ENCODE results near the gene ATP2C1. TPM values are rescaled to one million over a fixed set of nuclear protein-coding genes. Genes with fewer than 3 reads are reported as not detected.

Gene ATP2C1
- total and polyA plus RNA-seq, 9 of the 15 experiments (the other 6 are each of a cell fraction or from before 2014, with no cell fraction given): 10.0 to 53.5 (median 27.9) TPM

DNA sequence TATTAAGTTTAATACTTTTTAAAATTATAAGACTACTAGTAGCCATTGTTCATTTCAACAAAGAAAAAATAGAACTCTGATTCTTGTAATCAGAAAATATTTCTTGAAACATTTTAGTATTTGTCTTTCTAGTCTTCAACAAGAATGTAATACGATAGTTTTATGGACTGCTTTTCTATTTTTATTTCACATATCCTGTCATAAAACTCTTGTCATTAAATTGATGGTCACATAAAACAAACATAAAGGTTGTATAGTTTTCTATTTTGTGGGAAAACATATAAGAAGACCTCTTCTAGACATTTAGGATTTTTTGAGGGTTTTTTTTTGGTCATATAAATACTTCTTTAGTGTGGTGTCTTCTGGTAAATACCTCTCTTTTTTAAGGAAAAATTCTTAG lies 62.4 kb downstream of the ATP2C1 start (continued):
- TF ChIP-seq, protein P1, sequence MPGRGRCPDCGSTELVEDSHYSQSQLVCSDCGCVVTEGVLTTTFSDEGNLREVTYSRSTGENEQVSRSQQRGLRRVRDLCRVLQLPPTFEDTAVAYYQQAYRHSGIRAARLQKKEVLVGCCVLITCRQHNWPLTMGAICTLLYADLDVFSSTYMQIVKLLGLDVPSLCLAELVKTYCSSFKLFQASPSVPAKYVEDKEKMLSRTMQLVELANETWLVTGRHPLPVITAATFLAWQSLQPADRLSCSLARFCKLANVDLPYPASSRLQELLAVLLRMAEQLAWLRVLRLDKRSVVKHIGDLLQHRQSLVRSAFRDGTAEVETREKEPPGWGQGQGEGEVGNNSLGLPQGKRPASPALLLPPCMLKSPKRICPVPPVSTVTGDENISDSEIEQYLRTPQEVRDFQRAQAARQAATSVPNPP (IDR thresholded peaks at IDR 0.05; ENCODE audit: borderline replicate concordance, insufficient read depth, insufficient read length): no peak
- no peak for TF ChIP-seq ZBED1 (IDR thresholded peaks at IDR 0.05)

DNA sequence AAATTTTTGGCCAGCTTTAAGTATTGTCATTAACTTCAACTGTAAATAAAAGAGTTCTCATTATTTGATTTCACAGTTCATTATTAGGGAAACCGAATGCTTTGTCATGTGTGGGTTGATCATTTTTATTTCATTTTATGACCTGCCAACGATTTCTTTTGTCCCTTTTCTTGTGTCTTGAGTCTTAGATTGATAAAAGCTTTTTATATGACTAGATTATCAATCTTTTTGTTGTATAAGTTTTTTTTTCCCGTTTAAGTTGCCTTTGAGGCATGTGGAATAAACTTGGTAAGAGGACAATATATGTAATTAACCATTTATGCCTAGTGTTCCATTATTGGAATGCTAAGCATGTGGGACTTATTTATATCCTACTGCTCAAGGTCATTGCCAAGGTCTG lies 62.8 kb downstream of the ATP2C1 start:
- intact Hi-C loops (cut with micrococcal nuclease): no loop called here
- DNase-seq (ENCODE audit: extremely low read depth in 1 of 4, low spot score in 3 of 4) (no peak), ATAC-seq (no peak), FAIRE-seq (no peak)
- H3K9me1 ChIP-seq (ENCODE audit: control insufficient read depth, insufficient read depth, low read length): no peaks in the 10 kb centered on the region
- no peak overlapping the region for H2AFZ ChIP-seq (ENCODE audit: low read depth, low read length)
- H3K9ac ChIP-seq (ENCODE audit: insufficient read depth in 1 of 2, low read depth in 2 of 2, low read length in 2 of 2): no peak overlapping the region
- H3K36me3 ChIP-seq (ENCODE audit: control insufficient read depth, insufficient read depth, low read length): peaks cover 62% of the 10 kb centered on the region
- no peaks in the 10 kb centered on the region for H3K9me3 ChIP-seq (replicated peaks; ENCODE audit: control insufficient read depth, insufficient read depth, low read depth, low read length)
- H3K79me2 ChIP-seq (ENCODE audit: control insufficient read depth, insufficient read depth, low read length): no peaks in the 10 kb centered on the region
- in situ Hi-C loops (cut with MboI): no loop called here
- H3K4me1 ChIP-seq (replicated peaks in 1 of 2; ENCODE audit: control insufficient read depth in 2 of 2, insufficient read depth in 2 of 2, low read length in 2 of 2): no peaks in the 10 kb centered on the region
- no peak overlapping the region for H3K4me3 ChIP-seq
- POLR2A ChIA-PET: no interaction called here
- CTCF ChIA-PET (ENCODE audit: low intra/inter-chr PET ratio): no interaction called here
- 61% methylated on average over 3 of the region's 3 CpGs for WGBS (ENCODE audit: insufficient coverage, low coverage, missing lambda C conversion rate)
- BruUV-seq (replicated peaks): no TSS peak
- no peaks in the 10 kb centered on the region for H3K27me3 ChIP-seq (ENCODE audit: control insufficient read depth in 2 of 2, insufficient read depth in 2 of 2, low read length in 2 of 2)
- TF ChIP-seq SMAD2 (IDR thresholded peaks at IDR 0.05; ENCODE audit: low read depth, low read length) (no peak), EP300 (IDR thresholded peaks at IDR 0.05; ENCODE audit: low read length) (no peak), EWSR1 (IDR thresholded peaks at IDR 0.05; ENCODE audit: borderline replicate concordance, low read depth, partially characterized antibody) (no peak), ZNF551 (CRISPR knock-in tag; IDR thresholded peaks at IDR 0.05) (no peak), BRF1 (IDR thresholded peaks at IDR 0.05; ENCODE audit: borderline replicate concordance, extremely low read depth, insufficient read length) (no peak), POU5F1 (IDR thresholded peaks at IDR 0.05; ENCODE audit: borderline replicate concordance, low read depth, low read length, partially characterized antibody) (no peak), MEF2A (IDR thresholded peaks at IDR 0.05; ENCODE audit: control insufficient read depth, low read depth, low read length) (no peak), ZNF12 (CRISPR knock-in tag; IDR thresholded peaks at IDR 0.05) (no peak), HCFC1 (IDR thresholded peaks at IDR 0.05; ENCODE audit: low read depth, low read length) (no peak), MTA3 (IDR thresholded peaks at IDR 0.05; ENCODE audit: borderline replicate concordance) (no peak)
- TF ChIP-seq, protein P2, sequence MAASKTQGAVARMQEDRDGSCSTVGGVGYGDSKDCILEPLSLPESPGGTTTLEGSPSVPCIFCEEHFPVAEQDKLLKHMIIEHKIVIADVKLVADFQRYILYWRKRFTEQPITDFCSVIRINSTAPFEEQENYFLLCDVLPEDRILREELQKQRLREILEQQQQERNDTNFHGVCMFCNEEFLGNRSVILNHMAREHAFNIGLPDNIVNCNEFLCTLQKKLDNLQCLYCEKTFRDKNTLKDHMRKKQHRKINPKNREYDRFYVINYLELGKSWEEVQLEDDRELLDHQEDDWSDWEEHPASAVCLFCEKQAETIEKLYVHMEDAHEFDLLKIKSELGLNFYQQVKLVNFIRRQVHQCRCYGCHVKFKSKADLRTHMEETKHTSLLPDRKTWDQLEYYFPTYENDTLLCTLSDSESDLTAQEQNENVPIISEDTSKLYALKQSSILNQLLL (CRISPR knock-in tag; IDR thresholded peaks at IDR 0.05; ENCODE audit: borderline replicate concordance): no peak
- TF ChIP-seq, protein P3, sequence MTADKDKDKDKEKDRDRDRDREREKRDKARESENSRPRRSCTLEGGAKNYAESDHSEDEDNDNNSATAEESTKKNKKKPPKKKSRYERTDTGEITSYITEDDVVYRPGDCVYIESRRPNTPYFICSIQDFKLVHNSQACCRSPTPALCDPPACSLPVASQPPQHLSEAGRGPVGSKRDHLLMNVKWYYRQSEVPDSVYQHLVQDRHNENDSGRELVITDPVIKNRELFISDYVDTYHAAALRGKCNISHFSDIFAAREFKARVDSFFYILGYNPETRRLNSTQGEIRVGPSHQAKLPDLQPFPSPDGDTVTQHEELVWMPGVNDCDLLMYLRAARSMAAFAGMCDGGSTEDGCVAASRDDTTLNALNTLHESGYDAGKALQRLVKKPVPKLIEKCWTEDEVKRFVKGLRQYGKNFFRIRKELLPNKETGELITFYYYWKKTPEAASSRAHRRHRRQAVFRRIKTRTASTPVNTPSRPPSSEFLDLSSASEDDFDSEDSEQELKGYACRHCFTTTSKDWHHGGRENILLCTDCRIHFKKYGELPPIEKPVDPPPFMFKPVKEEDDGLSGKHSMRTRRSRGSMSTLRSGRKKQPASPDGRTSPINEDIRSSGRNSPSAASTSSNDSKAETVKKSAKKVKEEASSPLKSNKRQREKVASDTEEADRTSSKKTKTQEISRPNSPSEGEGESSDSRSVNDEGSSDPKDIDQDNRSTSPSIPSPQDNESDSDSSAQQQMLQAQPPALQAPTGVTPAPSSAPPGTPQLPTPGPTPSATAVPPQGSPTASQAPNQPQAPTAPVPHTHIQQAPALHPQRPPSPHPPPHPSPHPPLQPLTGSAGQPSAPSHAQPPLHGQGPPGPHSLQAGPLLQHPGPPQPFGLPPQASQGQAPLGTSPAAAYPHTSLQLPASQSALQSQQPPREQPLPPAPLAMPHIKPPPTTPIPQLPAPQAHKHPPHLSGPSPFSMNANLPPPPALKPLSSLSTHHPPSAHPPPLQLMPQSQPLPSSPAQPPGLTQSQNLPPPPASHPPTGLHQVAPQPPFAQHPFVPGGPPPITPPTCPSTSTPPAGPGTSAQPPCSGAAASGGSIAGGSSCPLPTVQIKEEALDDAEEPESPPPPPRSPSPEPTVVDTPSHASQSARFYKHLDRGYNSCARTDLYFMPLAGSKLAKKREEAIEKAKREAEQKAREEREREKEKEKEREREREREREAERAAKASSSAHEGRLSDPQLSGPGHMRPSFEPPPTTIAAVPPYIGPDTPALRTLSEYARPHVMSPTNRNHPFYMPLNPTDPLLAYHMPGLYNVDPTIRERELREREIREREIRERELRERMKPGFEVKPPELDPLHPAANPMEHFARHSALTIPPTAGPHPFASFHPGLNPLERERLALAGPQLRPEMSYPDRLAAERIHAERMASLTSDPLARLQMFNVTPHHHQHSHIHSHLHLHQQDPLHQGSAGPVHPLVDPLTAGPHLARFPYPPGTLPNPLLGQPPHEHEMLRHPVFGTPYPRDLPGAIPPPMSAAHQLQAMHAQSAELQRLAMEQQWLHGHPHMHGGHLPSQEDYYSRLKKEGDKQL (CRISPR knock-in tag; IDR thresholded peaks at IDR 0.05; ENCODE audit: borderline replicate concordance): no peak
- H4K20me1 ChIP-seq (replicated peaks; ENCODE audit: control insufficient read depth, insufficient read depth, low read length): no peaks in the 10 kb centered on the region
- H3K27ac ChIP-seq (ENCODE audit: extremely low read depth, low read depth, low read length): no peak overlapping the region
- no peak overlapping the region for H3K4me2 ChIP-seq (ENCODE audit: insufficient read depth, low read length)
